GM12878 (cell line): Measurements from ENCODE around the gene RNF223. TPM values are rescaled to one million over a fixed set of nuclear protein-coding genes. Genes with fewer than 3 reads are reported as not detected.

Source experiments
- CEBPB ChIP-seq, 2 experiments: fragments of 150-350 bp in 1 of 2; IDR thresholded peaks; 2 replicates each; pipeline ENCODE4 v1.6.1; 2012 to 2014; ENCODE audit warnings: low read depth in 2 of 2, low read length in 2 of 2, borderline replicate concordance in 1 of 2, inconsistent platforms in 1 of 2
- CHD2 ChIP-seq: IDR thresholded peaks from 2 replicates; pipeline ENCODE4 v1.6.1; 2011; ENCODE audit warnings: low read depth, low read length, improper control_type of control experiment, borderline replicate concordance
- CREB1 ChIP-seq: IDR thresholded peaks from 2 replicates; pipeline ENCODE4 v1.6.1; 2012; ENCODE audit warnings: low read depth, mild to moderate bottlenecking, inconsistent platforms
- CREM ChIP-seq: IDR thresholded peaks from 2 replicates; pipeline ENCODE4 v1.6.1; 2014; ENCODE audit warnings: antibody characterized with exemption, low read depth
- CUX1 ChIP-seq: IDR thresholded peaks from 2 replicates; pipeline ENCODE4 v1.6.1; 2012; ENCODE audit warnings: improper control_type of control experiment, low read depth, low read length; ENCODE audit not compliant: insufficient replicate concordance
- DPF2 ChIP-seq: fragments of 450-650 bp; IDR thresholded peaks from 2 replicates; pipeline ENCODE4 v1.6.1; 2017; ENCODE audit warnings: mild to moderate bottlenecking
- E2F4 ChIP-seq: IDR thresholded peaks from 2 replicates; pipeline ENCODE4 v1.6.1; 2012; ENCODE audit warnings: low read depth, low read length, improper control_type of control experiment
- EZH2 ChIP-seq: IDR thresholded peaks from 2 replicates; pipeline ENCODE4 v1.6.1; 2012; ENCODE audit warnings: low read depth, mild to moderate bottlenecking, control low read depth, inconsistent platforms, low read length, borderline replicate concordance; ENCODE audit not compliant: control insufficient read depth
- GATAD2B ChIP-seq: fragments of 450-650 bp; conservative IDR thresholded peaks from 2 replicates; pipeline ENCODE4 v1.6.1; 2017; ENCODE audit warnings: low read depth, mild to moderate bottlenecking, moderate library complexity
- IKZF2 ChIP-seq, 2 experiments: fragments of 450-650 bp; IDR thresholded peaks; 2 replicates each; pipeline ENCODE4 v1.6.1; 2017; ENCODE audit warnings: mild to moderate bottlenecking in 2 of 2, moderate library complexity in 2 of 2
- NR2C1 ChIP-seq: fragments of 450-650 bp; IDR thresholded peaks from 2 replicates; pipeline ENCODE4 v1.6.1; 2017; ENCODE audit warnings: antibody characterized with exemption, mild to moderate bottlenecking, moderate library complexity
- POLR2A ChIP-seq: IDR thresholded peaks from 2 replicates; pipeline ENCODE4 v1.6.1; 2011; ENCODE audit warnings: low read depth, mild to moderate bottlenecking, low read length
- POU2F2 ChIP-seq: IDR thresholded peaks from 3 replicates; pipeline ENCODE4 v1.6.1; 2011; ENCODE audit warnings: low read depth, mild to moderate bottlenecking, low read length, borderline replicate concordance
- RAD21 ChIP-seq: IDR thresholded peaks from 2 replicates; pipeline ENCODE4 v1.6.1; 2011; ENCODE audit warnings: mild to moderate bottlenecking, low read depth, low read length, moderate library complexity; ENCODE audit not compliant: insufficient read depth
- RELA ChIP-seq: fragments of 450-650 bp; IDR thresholded peaks from 2 replicates; pipeline ENCODE4 v1.8.0; 2014; ENCODE audit warnings: borderline replicate concordance; ENCODE audit not compliant: partially characterized antibody
- SMAD1 ChIP-seq: fragments of 450-650 bp; IDR thresholded peaks from 2 replicates; pipeline ENCODE4 v1.6.1; 2018; ENCODE audit warnings: mild to moderate bottlenecking, low read depth; ENCODE audit not compliant: partially characterized antibody
- TBL1XR1 ChIP-seq: IDR thresholded peaks from 2 replicates; pipeline ENCODE4 v1.6.1; 2012; ENCODE audit warnings: low read depth, low read length, improper control_type of control experiment
- ZBED1 ChIP-seq: IDR thresholded peaks from 2 replicates; pipeline ENCODE4 v1.6.1; 2016; ENCODE audit warnings: borderline replicate concordance
- polyA plus RNA-seq, 11 experiments: library from polyadenylated mRNA; depleted of rRNA in 4 of 11; unstranded in 6 of 11; stranded (reverse) in 5 of 11; fragments of >200 nt; fragmentation: Nextera tagmentation in 4 of 11; fragmentation: Illumina TruSeq in 1 of 11; extraction: Ambion mirVana in 4 of 11; extraction: Trizol in 1 of 11; gene quantifications; 1 replicate in 1 of 11; 2 replicates in 10 of 11; pipeline versions ENCODE4 v1.2.1 to v1.2.3, GENCODE V29; 2011 to 2016; ENCODE audit warnings: inconsistent platforms in 2 of 11, missing spikeins in 2 of 11, low read depth in 1 of 11
- total RNA-seq, 4 experiments: library from RNA; depleted of rRNA in 3 of 4; stranded (reverse); fragments of >200 nt in 3 of 4; fragmentation: Illumina TruSeq in 1 of 4; extraction: Trizol in 1 of 4; gene quantifications; 2 replicates each; pipeline versions ENCODE4 v1.2.1 to v1.2.3, GENCODE V29; 2013 to 2021
- TF ChIP-seq, protein P1 (sequence below): fragments of 150-350 bp; IDR thresholded peaks from 2 replicates; pipeline ENCODE4 v1.6.1; 2016; ENCODE audit warnings: low read depth, low read length
- TF ChIP-seq, protein P2 (sequence below): fragments of 450-650 bp; IDR thresholded peaks from 2 replicates; pipeline ENCODE4 v1.6.1; 2016; ENCODE audit warnings: mild to moderate bottlenecking

The RNF223 gene
- total and polyA plus RNA-seq, 10 of the 15 experiments (the other 5 are each of a cell fraction or from before 2014, with no cell fraction given), result 0.06 TPM; not detected in 9

DNA sequence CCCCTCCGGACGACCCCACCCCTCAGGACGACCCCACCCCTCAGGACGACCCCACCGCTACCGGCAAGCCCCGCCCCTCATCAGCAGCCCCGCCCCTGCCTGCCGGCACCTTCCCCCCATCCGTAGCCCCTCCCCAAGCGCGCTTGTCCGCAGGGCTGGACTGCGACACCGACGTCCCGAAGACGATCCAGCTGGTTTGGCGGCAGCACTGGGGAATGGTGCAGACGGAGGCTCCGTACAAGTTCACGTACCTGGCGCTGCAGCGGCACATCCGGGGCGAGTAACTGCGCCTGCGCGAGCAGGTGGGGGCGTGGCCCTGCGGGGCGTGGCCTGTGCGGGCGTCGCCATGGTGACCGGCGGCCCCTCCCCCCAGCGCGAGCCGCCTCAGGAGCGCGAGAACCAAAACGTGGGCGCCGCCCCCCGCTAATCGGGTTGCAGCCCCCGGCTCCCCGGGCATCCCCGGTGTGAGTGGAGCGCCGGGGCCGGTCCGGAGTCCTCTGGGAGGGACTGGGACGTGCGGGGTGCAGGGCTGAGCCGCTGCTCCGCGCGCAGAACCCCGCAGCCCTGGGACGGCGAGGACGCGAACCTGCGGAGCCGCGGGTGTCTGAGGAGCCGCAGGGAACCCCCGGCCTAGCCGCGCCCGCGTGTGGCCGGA is 4.9 kb downstream of the RNF223 start (continued):
- TF ChIP-seq CUX1 (no peak), RELA (no peak), ZBED1 (no peak), IKZF2 (IDR thresholded peaks at IDR 0.05) (no peak), EZH2 (no peak), CREM (no peak), SMAD1 (no peak), GATAD2B (no peak; the same call in 1 of the 2 replicates), CEBPB (IDR thresholded peaks at IDR 0.05; ENCODE audit: borderline replicate concordance in 1 of 2, low read depth in 2 of 2, low read length in 2 of 2) (no peak), CREB1 (no peak), POLR2A (peak; percentile 78), CHD2 (peak; percentile 79), E2F4 (0 out of 2 replicates have a peak, but pooled peaks have one; percentile 32), RAD21 (no peak), POU2F2 (no peak; the same call in 2 of the 3 replicates), TBL1XR1 (no peak), NR2C1 (no peak), DPF2 (0 out of 2 replicates have a peak, but pooled peaks have one; percentile 45)
- TF ChIP-seq, protein P1, sequence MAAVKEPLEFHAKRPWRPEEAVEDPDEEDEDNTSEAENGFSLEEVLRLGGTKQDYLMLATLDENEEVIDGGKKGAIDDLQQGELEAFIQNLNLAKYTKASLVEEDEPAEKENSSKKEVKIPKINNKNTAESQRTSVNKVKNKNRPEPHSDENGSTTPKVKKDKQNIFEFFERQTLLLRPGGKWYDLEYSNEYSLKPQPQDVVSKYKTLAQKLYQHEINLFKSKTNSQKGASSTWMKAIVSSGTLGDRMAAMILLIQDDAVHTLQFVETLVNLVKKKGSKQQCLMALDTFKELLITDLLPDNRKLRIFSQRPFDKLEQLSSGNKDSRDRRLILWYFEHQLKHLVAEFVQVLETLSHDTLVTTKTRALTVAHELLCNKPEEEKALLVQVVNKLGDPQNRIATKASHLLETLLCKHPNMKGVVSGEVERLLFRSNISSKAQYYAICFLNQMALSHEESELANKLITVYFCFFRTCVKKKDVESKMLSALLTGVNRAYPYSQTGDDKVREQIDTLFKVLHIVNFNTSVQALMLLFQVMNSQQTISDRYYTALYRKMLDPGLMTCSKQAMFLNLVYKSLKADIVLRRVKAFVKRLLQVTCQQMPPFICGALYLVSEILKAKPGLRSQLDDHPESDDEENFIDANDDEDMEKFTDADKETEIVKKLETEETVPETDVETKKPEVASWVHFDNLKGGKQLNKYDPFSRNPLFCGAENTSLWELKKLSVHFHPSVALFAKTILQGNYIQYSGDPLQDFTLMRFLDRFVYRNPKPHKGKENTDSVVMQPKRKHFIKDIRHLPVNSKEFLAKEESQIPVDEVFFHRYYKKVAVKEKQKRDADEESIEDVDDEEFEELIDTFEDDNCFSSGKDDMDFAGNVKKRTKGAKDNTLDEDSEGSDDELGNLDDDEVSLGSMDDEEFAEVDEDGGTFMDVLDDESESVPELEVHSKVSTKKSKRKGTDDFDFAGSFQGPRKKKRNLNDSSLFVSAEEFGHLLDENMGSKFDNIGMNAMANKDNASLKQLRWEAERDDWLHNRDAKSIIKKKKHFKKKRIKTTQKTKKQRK, result no peak
- TF ChIP-seq, protein P2, sequence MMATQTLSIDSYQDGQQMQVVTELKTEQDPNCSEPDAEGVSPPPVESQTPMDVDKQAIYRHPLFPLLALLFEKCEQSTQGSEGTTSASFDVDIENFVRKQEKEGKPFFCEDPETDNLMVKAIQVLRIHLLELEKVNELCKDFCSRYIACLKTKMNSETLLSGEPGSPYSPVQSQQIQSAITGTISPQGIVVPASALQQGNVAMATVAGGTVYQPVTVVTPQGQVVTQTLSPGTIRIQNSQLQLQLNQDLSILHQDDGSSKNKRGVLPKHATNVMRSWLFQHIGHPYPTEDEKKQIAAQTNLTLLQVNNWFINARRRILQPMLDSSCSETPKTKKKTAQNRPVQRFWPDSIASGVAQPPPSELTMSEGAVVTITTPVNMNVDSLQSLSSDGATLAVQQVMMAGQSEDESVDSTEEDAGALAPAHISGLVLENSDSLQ, result no peak
